Measurements from ENCODE around the gene TCFL5. TPM values are rescaled to one million over a fixed set of nuclear protein-coding genes. Genes with fewer than 3 reads are reported as not detected.

TCFL5 gene
- total RNA-seq, 4 donors from 2014 or later = 5.2 to 8.4 (median 7.2) TPM

DNA sequence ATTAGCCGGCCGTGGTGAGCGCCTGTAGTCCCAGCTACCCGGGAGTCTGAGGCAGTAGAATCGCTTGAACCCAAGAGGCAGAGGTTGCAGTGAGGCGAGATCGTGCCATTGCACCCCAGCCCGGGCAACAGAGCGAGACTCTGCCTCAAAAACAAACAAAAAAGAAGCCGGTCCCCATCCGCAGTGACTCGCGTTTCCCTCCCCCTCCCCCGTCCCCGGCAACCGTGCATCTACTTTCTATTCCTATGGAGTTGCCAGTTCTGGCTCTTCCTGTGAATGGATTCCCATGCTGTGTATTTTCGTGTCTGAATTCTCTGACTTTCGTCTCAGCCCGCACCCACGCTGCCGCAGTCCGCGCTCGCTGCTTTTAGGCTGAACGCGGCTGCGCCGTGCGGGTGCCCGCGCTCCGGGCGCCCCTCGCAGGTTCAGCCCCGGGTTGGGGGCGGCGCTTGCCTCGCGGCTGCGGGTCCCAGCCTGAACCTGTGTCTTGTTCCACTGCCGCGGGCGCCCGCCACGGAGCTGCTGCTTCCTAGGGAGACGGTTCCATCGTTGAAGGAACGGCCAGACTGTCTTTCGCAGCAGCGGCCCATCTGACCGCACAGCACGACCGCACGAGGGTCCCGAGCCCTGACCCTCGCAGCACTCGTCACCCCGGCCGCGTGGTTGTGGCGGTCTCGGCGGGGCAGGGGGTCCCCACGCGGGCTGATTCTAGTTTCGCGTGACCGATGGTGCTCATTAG is 66.4 kb downstream of the TCFL5 start:
- peaks cover 5 to 29% (median 16%) of the 10 kb centered on the region in 3 donors for H3K36me3 ChIP-seq

DNA sequence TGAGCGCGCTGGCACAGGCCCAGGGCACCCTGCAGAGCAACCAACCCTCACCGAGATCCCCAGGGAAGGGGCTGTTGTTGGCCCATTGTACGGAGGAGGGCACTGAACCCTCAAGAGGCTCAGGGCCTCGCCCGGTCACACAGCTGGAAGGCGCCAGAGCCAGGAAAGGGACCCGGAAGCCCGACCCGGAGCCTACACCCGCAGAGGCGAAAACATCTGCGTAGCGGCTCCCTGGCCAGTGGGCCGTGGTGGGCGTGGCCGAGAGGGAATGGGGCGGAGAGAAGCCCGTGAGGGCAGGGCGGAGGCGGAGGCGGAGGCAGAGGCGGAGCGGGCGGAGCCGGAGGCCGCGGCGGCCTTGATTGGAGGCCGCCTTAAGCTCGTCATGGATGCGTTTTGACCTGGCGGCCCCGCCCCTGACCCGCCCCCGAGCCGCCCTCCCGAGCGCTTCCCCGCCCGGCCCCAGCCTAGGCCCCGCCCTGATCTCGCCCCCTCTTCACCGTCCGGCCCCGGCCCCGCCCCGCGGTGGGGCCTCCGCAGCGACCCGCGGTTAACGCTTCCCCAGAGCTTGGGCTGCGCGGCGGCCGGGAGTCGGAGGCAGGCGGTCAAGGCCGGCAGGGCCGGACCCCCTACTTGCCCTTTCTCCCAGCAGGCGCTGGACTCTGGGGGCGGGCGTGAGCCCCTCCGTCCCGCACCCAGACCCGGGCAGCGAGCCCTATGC is 67.5 kb downstream of the TCFL5 start:
- Histone ChIP-seq H3K27me3 (no peaks in the 10 kb centered on the region), H3K9me3 (no peaks in the 10 kb centered on the region), H3K4me3 (peak overlapping the region; percentile 66 to 93 (median 78)), H3K4me1 (peaks cover 14 to 53% (median 15%) of the 10 kb centered on the region in 3 donors), H3K27ac (peak overlapping the region; percentile 88 to 95 (median 94)), H3K36me3 (peaks cover 0 to 19% (median 9%) of the 10 kb centered on the region in 3 donors)
- intact Hi-C loops (cut with DNase I) = no loop called here
- peak in 3 of 4 donors; percentile 49 to 86 (median 61) for TF ChIP-seq POLR2A (IDR thresholded peaks at IDR 0.05)
- TF ChIP-seq, protein P1, sequence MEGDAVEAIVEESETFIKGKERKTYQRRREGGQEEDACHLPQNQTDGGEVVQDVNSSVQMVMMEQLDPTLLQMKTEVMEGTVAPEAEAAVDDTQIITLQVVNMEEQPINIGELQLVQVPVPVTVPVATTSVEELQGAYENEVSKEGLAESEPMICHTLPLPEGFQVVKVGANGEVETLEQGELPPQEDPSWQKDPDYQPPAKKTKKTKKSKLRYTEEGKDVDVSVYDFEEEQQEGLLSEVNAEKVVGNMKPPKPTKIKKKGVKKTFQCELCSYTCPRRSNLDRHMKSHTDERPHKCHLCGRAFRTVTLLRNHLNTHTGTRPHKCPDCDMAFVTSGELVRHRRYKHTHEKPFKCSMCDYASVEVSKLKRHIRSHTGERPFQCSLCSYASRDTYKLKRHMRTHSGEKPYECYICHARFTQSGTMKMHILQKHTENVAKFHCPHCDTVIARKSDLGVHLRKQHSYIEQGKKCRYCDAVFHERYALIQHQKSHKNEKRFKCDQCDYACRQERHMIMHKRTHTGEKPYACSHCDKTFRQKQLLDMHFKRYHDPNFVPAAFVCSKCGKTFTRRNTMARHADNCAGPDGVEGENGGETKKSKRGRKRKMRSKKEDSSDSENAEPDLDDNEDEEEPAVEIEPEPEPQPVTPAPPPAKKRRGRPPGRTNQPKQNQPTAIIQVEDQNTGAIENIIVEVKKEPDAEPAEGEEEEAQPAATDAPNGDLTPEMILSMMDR (IDR thresholded peaks at IDR 0.05) = peak in 1 of 6 experiments; percentile 12
- DNase-seq = peak; percentile 81
- 0 to 1% methylated on average over 8 to 17 of the region's 69 CpGs for WGBS, 2 donors

More for the DNA sequence above, 66.4 kb downstream of the TCFL5 start:
- Histone ChIP-seq H3K27me3 (no peaks in the 10 kb centered on the region), H3K4me3 (peak overlapping the region; percentile 66 to 93 (median 78)), H3K9me3 (no peaks in the 10 kb centered on the region), H3K4me1 (peaks cover 14 to 53% (median 15%) of the 10 kb centered on the region in 3 donors), H3K27ac (peak overlapping the region; percentile 88 to 95 (median 94))
- DNase-seq = no peak
- intact Hi-C loops (cut with DNase I) = no loop called here
- 0% methylated on average over 11 to 23 of the region's 68 CpGs for WGBS, 2 donors
- TF ChIP-seq, protein P1 (IDR thresholded peaks at IDR 0.05) = no peak
- peak in 1 of 4 donors; percentile 18 for TF ChIP-seq POLR2A (IDR thresholded peaks at IDR 0.05)

DNA sequence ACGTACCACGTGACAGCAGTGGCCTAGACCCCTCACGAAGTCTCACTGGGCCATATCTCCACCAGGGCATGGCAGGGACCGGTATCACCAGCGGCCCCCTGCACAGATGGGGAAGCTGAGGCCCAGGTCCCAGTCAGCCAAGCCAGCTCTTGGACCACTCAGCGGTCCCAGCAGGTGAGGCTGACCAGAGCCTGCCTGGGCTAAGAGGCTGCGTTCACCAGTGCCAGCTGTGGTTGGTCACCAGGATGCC is 67.9 kb downstream of the TCFL5 start:
- WGBS, 2 donors = no CpG with 5 or more reads among the region's 7 CpGs
- Histone ChIP-seq H3K9me3 (no peaks in the 10 kb centered on the region), H3K27me3 (no peaks in the 10 kb centered on the region), H3K4me3 (peak overlapping the region; percentile 9 to 93 (median 64)), H3K4me1 (peaks cover 14 to 53% (median 15%) of the 10 kb centered on the region in 3 donors), H3K27ac (peak overlapping the region; percentile 85 to 95 (median 94)), H3K36me3 (peaks cover 0 to 14% (median 4%) of the 10 kb centered on the region in 3 donors)
- no peak for TF ChIP-seq POLR2A (IDR thresholded peaks at IDR 0.05)
- TF ChIP-seq, protein P1 (IDR thresholded peaks at IDR 0.05) = no peak
- DNase-seq = no peak
- intact Hi-C loops (cut with DNase I) = no loop called here

DNA sequence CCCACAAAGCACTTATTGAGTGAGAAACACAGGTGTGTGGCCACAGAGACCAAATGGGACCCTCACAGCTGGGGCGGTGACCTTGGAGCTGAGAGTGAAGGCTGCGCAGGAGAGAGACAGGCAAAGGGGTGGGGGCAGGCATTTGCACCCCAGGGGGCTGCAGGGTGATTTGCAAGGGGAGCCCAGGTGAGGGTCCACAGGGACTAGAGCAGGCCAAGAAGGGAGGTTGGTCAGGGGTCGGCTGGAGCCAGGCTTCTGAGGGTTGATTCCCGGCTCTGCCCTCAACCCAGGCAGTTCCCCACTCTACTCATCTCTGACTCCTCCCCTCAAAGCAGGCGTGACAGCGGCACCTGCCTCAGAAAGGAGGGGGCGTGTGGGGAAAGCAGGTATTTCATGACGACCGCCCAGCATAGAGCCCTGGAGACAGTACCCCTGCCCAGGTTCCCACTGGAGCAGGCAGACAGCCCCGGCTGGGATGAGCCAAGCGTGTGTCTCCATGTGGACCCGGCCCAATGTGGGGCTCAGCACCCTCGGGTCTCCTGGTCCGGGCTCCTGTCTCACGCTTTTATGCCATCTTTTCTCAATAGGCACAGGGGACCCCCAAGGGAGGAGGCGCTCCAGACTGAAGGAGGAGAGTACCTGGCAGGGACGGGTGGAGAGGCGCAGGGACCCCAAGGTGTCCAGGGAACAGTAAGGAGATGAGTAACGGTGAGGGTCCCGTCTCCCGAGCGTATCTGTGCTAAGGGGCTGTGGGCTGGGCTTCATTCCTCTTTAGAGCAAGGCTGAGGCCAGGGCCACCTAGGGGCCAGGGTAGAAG is 68.5 kb downstream of the TCFL5 start:
- Histone ChIP-seq H3K4me1 (peaks cover 14 to 52% (median 15%) of the 10 kb centered on the region in 3 donors), H3K4me3 (peak overlapping the region in 3 of 4 donors; percentile 38 to 93 (median 89)), H3K27ac (peak overlapping the region; percentile 85 to 95 (median 94)), H3K27me3 (no peaks in the 10 kb centered on the region), H3K9me3 (no peaks in the 10 kb centered on the region), H3K36me3 (peaks cover 0 to 9% (median 0%) of the 10 kb centered on the region in 3 donors)
- WGBS, 2 donors = 67 to 88% methylated on average over 4 to 6 of the region's 22 CpGs
- intact Hi-C loops (cut with DNase I) = no loop called here
- TF ChIP-seq, protein P1 (IDR thresholded peaks at IDR 0.05) = no peak
- DNase-seq = no peak

Measured in esophagus squamous epithelium (tissue), 5 donors.